ENCODE data around the gene CTR9.
A peak's percentile ranks its signal among the peaks of the same experiment; 100 is the strongest.

CTR9 gene

DNA sequence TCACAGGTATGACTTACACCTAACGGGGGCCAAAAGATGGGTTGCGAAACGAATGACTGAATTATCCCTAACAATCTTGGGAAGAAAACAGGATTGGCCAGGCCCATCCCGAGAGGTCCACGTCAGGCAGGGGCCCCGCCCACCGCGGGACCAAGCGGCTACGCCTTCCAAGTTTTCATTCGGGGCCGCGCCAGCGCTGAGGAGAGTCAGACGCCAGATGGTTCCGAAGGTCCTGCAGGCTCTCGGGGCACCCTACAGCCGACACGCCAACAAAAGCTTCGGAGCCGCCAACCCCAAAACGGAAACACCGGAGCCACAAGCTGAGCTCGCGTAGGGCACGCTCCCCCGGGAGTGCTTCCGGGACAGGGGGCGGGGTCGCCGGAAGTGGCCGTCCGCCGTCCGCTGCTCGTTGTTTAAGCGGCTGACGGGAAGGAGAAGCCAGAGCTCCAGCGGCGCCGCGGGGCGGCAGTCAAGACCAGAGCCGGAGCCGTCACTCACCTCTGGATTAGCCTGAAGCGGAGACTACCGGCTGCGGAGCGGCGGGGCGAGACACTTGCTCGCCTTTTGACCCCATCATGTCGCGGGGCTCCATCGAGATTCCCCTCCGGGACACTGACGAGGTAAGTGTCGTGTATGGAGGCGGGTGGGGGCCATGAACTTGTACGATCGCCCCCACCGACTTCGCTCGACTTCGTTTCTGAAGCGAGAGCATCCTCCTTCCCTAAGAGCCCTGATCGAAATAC, at the start of gene CTR9:
CTR9 (plus strand) TSS at position 409 of the 743 bp plus-strand sequence; CDS start at position 576, 167 bp downstream.
- peak; percentile 96 for DNase-seq

DNA sequence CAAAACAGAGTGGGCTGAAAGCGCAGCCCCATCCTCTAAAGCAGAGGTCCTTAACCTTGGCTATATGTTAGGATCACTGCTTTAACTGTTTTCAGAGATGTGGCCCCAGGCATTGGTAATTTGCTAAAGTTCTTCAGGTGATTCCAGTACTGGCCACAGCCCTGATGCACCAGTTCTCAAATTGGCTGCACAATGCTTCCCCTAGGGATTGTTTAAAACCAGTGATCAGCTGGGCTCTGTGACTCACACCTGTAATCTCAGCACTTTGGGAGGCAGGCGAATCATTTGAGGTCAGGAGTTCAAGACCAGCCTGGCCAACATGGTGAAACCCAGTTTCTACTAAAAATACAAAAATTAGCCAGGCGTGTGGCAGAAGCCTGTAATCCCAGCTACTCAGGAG, 49.1 kb upstream of the CTR9 start:
- DNase-seq: no peak

- no peak for DNase-seq
These were observed 42.9 kb upstream of the CTR9 start for GRCh38 chr11:10708131-10708530.

- DNase-seq: no peak
These were observed 41.6 kb upstream of the CTR9 start for GRCh38 chr11:10709299-10710086.

DNA sequence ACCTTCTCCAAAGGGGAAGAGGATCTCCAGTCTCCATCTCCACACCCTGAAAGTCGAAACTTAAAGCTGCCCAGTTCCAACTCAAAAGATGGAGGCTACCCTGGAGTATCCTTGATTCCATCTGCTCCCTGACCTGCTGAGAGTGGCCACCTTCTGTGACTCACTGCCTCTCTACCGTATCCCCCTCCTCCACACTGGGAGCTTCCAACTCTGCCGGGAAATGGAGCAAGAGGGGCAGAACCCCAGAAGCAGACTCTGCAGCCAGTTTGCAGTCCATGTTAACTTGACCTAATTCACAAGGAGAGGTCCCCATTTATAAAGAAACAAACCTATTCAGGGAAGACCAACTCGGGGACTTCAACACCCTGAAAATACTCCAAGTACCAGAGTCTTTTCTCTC, 35.5 kb upstream of the CTR9 start:
- no peak for DNase-seq

DNA sequence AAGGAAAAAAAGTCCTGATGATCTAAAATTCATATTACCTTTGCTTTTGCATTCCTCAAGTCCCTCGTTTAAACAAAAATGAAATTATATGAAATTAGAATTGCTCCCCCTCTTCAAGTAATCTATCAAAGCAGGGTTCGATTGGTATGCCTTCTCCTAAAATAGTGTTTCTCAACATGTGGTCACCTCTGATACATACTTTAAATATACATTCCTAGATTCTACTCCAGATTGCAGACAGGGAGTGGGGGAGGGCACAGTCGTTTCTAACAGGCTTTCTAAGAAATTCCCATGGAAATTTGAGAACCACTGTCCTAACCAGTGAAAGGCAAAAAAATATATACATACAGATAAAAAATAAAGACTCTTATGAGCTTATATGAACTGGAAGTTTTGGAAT, 34.9 kb upstream of the CTR9 start:
- no peak for DNase-seq

- DNase-seq: no peak
These were observed 34.3 kb upstream of the CTR9 start for GRCh38 chr11:10716543-10717259.

GRCh38 chr11:10719616-10720015, 31.4 kb upstream of the CTR9 start:
- no peak for DNase-seq

- DNase-seq: no peak
These were observed 30.1 kb upstream of the CTR9 start for GRCh38 chr11:10720881-10721376.

- DNase-seq: peak; percentile 88
These were observed 28.7 kb upstream of the CTR9 start for GRCh38 chr11:10722307-10722706.

DNA sequence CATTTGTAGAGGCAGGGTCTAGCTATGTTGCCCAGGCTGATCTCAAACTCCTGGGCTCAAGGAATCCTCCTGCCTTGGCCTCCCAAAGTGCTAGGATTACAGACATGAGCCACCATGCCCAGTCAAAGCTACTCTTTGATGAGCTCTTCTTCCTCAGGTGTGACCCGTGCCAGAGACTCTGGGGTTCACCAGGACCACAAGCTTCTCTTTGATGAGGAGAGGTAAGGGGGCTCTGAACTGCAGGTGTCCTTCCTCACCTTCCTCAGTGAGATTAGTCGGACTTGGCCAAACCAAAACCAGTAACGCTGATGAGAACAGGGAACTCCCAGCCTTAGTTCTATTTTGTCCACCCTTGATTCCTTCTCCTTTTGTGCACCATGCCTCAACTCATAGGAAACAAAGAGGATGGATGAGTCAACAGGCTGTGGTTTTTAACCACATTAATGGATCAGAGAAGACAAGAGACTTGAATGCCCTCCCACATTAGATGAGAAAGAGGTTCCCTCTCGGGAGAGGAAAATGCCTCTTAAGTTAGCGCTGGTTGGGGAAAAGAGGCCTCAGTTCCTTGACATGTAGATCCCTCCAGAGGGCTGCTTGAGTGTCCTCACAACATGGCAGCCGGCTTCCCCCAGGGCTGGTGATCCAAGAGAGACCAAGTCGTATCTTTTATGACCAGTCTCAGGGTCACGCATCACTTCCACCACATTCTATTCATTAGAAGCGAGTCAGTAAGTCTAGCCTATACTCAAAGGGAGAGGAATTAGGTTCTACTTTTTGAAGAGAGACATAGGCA, 25.7 kb upstream of the CTR9 start:
- DNase-seq: peak; percentile 88

DNA sequence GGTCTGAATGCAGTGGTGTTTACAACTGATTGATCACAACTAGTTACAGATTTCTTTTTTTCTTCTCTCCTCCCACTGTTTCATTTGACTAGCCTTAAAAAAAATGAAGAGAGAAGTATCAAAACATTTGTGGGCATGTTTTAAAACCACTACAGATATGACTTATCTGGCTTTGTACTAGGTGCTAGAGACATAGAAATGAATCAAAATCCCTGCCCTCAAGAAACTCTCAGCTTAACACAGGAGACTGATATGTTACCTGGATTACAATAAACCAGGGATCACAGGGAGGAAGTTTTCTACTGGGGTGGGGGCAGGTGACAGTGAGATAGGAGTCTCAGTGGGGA, 25.2 kb upstream of the CTR9 start:
- DNase-seq: no peak

DNA sequence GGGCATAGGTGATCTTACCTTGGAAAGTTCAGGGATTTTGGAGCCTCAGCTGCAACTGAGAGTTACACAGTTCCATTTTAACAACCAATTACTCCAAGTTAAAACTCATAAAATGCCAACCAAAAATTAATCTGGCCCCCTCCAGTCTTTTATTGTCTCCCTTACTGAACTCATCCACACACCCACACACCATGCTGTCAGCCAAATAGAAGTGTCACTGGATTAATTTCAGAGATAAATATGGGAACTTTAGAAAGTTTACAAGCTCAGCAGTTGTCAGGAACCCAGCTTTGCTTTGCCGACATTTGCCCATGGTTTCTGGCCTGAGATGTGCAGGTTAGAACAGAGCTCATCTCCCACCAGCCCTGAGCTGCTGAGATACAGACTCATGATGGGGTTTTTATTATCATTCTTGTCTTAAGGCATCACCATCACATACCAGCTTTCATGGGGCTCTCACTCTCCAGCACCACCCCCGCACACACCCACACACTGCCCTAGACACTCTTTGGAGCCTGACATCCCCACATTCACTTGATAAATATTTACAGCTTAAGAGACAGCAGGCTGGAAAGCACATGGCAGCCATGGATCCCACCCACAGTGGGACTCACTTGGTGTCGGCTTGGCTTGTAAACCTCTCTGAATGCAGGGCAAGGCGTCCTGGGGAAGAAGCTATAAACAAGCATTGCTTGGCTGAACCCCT, 23.7 kb upstream of the CTR9 start:
- DNase-seq: no peak

- DNase-seq: no peak
These were observed 22.9 kb upstream of the CTR9 start for GRCh38 chr11:10728154-10728553.

- no peak for DNase-seq
These were observed 22.1 kb upstream of the CTR9 start for GRCh38 chr11:10728789-10729472.

- no peak for DNase-seq
These were observed 20.9 kb upstream of the CTR9 start for GRCh38 chr11:10730151-10730550.

GRCh38 chr11:10731064-10731680, 19.9 kb upstream of the CTR9 start:
- DNase-seq: peak; percentile 30

DNA sequence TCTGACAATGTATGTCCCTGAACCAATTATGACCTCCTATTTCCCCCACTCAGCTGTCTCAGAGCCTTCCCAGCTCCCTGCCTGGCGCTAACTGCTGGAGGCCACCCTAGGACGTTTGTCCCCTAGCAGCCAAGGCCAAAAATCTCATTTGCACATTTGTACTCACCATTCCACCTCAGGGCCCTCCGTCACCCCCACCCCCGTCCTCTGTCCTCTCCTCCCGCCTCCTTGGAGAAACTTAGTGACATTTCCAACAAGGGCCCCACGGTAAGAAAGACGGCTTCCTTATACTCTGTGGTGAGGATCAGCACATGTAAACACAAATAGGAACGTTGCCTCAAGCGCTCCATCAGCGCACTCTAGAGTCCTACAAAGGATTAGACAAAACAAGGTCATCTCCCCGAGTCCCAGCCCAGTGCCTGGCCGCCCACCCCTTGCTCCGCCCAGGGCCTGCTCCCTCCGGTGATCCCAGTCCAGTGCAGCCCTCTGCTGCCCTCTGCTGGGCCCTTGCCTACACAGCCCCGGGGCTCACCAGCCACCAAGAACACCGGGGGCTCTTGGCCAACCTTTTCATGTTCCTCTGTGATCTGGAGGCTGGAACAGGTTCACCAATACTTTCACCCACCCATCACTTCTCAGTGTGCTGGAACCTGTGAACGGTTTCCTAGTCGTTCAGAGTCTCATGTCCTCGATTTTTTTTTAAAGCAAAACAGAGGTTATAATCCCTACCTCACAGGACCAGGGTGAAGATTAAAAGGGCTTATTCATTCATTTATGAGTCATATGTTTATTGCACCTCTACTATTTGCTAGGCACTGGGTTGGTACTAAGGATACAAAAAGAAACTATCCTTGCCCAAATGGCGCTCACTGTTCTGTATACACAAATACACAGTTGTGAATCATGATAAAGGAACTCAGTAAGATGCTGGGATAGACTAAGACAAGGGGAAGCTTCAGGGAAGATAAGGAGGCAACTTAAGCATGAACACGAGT, 15.3 kb upstream of the CTR9 start:
- DNase-seq: peak; percentile 98

DNA sequence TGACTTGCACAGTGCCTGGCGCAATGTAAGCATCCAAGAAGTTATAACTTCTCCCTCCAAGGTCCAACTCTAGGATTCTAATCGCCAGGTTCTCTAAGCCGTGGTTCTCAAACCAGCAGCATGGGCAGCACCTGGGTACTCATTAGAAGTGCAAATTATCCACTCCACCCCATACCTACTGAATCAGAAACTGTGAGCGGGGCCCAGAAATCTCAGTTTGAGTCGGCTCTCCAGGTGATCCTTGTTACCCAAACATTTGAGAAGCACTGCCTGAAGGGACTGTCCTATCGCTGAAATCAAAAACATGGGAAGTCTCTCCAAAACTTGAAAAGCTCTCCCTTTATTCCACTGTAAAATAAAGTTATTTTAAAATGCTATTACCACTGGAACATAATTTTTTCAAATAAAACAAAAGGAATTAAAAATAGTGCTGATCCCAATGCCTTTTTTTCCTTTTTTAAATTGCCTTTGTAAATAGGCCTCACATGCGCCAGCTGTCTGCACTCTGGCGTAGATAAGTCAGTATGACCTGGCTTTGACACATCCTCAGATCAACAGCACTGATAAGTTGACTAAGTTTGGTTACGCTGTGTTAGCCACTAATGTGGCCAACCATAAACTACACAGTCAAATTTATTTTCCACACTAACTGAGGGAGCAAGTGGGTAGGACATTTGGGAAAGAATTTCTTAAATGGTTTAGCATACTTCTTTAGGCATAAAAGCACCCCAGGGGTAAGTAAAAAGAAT, 8.4 kb upstream of the CTR9 start:
- peak; percentile 83 for DNase-seq

Data from hematopoietic multipotent progenitor cell treated with erythropoietin and hydrocortisone succinate and interleukin-3 and kit ligand, for 4 days (in vitro differentiated cells).